A673 (cell line): ENCODE data around the gene TMED10.

Experiments used
- CTCF ChIP-seq: fragments of 300-800, 200-600 bp; sonication (generic); conservative IDR thresholded peaks from 2 replicates; pipeline ENCODE4 v1.5.1; 2017; ENCODE audit warnings: low read depth, mild to moderate bottlenecking, antibody characterized with exemption, low read length, moderate library complexity, mixed read lengths
- EZH2 ChIP-seq: fragments of 200-600 bp; sonication (generic); IDR thresholded peaks from 2 replicates; pipeline ENCODE4 v1.6.1; 2017; ENCODE audit warnings: borderline replicate concordance, low read depth, mild to moderate bottlenecking, mixed read lengths, antibody characterized with exemption, low read length; ENCODE audit not compliant: poor library complexity, severe bottlenecking

DNA sequence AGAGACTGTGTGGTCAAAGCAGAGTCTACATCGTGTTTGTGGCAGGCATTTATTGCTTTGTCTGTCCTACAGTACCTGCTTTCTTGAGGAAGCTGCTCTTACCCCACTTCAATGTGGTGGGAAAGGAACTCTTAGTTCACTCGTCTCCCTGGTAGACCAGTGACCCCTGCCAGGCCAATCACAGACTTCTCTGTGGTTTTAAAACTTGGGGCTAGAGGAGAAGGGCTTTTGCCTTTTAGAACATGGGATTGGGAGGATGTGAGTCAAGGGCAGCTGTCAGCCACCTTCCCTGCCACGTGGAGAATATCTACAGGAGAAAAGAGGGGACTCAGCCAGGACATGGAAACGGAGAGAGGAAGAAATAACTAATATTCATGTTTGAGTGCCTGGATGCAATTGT lies 36.8 kb upstream of the TMED10 start:
- no peak for TF ChIP-seq CTCF
- no peak for TF ChIP-seq EZH2
